Measurements from ENCODE around the gene RBM33.

Gene RBM33

DNA sequence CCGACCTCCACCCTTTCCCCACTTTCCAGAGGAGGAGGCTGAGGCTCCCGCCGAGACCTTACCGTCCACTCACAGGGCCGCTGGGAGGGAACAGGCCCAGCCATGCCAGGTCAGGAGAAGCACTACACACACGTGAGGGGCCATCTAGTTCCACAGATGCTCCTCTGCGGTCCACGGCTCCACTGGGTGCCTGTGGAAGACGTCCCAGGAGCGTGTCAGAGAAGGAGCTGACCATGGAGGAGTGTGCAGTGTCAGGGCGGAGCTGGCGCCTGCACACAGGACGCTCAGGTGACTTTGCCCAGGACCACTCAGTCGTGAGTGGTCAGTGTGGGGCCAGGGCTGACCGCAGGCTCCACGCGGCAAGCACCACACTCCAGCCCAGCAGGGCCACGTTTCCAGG, 175.8 kb downstream of the RBM33 start:
- DNase-seq (ENCODE audit: low read depth, low spot score): no peak

DNA sequence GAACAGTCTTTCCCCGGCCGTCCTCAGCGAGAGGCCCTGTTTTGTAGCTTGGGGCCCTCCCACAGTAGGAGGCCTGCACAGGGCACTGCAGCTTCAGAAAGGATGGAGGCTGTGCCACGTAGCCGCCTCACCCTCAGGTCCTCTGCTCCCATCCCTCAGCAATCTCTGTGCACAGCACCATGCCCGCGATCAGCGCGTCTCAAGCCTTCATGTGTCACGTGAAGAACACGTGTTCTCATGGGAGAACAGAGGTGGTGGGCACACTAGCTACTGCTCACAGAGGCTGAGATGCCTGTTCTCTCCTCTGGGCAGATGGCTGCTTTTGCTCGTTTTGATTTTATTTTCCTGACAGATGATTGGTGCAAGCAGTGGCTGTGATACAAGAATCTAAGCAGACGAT, 176.3 kb downstream of the RBM33 start:
- no peak for DNase-seq (ENCODE audit: low read depth, low spot score)

GRCh38 chr7:155821851-155822250, 177.4 kb downstream of the RBM33 start:
- no peak for DNase-seq (ENCODE audit: low read depth, low spot score)

- DNase-seq (ENCODE audit: low read depth, low spot score): no peak
These were observed 179.9 kb downstream of the RBM33 start for GRCh38 chr7:155824227-155824886.

GRCh38 chr7:155825336-155825735, 180.9 kb downstream of the RBM33 start:
- DNase-seq (ENCODE audit: low read depth, low spot score): no peak

- DNase-seq (ENCODE audit: low read depth, low spot score): no peak
These were observed 185.5 kb downstream of the RBM33 start for GRCh38 chr7:155829796-155830470.

All from smooth muscle cell of the brain vasculature (primary cell).